Uterus (tissue), 4 donors: ENCODE results near the gene WDR46. TPM values are rescaled to one million over a fixed set of nuclear protein-coding genes. Genes with fewer than 3 reads are reported as not detected.
A peak's percentile ranks its signal among the peaks of the same experiment; 100 is the strongest.

Experiments
- DNase-seq, 2 donors: peaks; one replicate each; pipeline ENCODE4 v3.0.0-alpha.2; 2019 to 2020
- H3K27ac ChIP-seq, 2 donors: fragments of 200-600 bp; sonication (generic); 1 replicate in 1 of 2; 2 replicates in 1 of 2; pipeline ENCODE4 v1.5.1; 2016 to 2018
- H3K27me3 ChIP-seq, 2 donors: fragments of 200-600 bp; sonication (generic); one replicate each; pipeline ENCODE4 v1.5.1; 2018 to 2019; ENCODE audit warnings: control low read depth in 1 of 2
- H3K36me3 ChIP-seq, 2 donors: fragments of 200-600 bp; sonication (generic); one replicate each; pipeline ENCODE4 v1.5.1; 2019; ENCODE audit warnings: control low read depth in 1 of 2
- H3K4me1 ChIP-seq, 2 donors: fragments of 200-600 bp; sonication (generic); one replicate each; pipeline ENCODE4 v1.5.1; 2018 to 2019; ENCODE audit warnings: control low read depth in 1 of 2
- H3K4me3 ChIP-seq, 2 donors: fragments of 200-600 bp; sonication (generic); 1 replicate in 1 of 2; 2 replicates in 1 of 2; pipeline ENCODE4 v1.5.1; 2018 to 2019; ENCODE audit warnings: mild to moderate bottlenecking in 1 of 2
- H3K9me3 ChIP-seq, 2 donors: fragments of 200-600 bp; sonication (generic); one replicate each; pipeline ENCODE4 v1.5.1; 2019; ENCODE audit warnings: control low read depth in 1 of 2
- POLR2A ChIP-seq, 2 donors: fragments of 450-650 bp; IDR thresholded peaks; one replicate each; pipeline ENCODE4 v1.6.1; 2016; ENCODE audit warnings: antibody characterized with exemption in 2 of 2, mild to moderate bottlenecking in 1 of 2, moderate library complexity in 1 of 2
- intact Hi-C: fragments of 100-400 bp; cut with DNase I; formaldehyde crosslinking; loops from one replicate; pipeline ENCODE4 v1.15.1; 2023; ENCODE audit warnings: low total_unique reads
- total RNA-seq, 4 donors: library from RNA; depleted of rRNA in 3 of 4; stranded (reverse); fragments of >200 nt in 3 of 4; gene quantifications; one replicate each; pipeline versions ENCODE4 v1.1.0 to v1.2.4, GENCODE V29; 2014 to 2023
- TF ChIP-seq, protein P1 (sequence below), 4 experiments: fragments of 200-600 bp in 2 of 4; fragments of 450-650 bp in 2 of 4; sonication (generic) in 2 of 4; IDR thresholded peaks; one replicate each; pipeline ENCODE4 v1.5.1; 2016 to 2019; ENCODE audit warnings: antibody characterized with exemption in 4 of 4, mild to moderate bottlenecking in 2 of 4, moderate library complexity in 1 of 4
- donor health status: DM: yes; HTN: yes; CAD: no.

The WDR46 gene, protein sequence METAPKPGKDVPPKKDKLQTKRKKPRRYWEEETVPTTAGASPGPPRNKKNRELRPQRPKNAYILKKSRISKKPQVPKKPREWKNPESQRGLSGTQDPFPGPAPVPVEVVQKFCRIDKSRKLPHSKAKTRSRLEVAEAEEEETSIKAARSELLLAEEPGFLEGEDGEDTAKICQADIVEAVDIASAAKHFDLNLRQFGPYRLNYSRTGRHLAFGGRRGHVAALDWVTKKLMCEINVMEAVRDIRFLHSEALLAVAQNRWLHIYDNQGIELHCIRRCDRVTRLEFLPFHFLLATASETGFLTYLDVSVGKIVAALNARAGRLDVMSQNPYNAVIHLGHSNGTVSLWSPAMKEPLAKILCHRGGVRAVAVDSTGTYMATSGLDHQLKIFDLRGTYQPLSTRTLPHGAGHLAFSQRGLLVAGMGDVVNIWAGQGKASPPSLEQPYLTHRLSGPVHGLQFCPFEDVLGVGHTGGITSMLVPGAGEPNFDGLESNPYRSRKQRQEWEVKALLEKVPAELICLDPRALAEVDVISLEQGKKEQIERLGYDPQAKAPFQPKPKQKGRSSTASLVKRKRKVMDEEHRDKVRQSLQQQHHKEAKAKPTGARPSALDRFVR
- 10 to 100 TPM; 17.9 to 60.3 (median 31.7) TPM for total RNA-seq

DNA sequence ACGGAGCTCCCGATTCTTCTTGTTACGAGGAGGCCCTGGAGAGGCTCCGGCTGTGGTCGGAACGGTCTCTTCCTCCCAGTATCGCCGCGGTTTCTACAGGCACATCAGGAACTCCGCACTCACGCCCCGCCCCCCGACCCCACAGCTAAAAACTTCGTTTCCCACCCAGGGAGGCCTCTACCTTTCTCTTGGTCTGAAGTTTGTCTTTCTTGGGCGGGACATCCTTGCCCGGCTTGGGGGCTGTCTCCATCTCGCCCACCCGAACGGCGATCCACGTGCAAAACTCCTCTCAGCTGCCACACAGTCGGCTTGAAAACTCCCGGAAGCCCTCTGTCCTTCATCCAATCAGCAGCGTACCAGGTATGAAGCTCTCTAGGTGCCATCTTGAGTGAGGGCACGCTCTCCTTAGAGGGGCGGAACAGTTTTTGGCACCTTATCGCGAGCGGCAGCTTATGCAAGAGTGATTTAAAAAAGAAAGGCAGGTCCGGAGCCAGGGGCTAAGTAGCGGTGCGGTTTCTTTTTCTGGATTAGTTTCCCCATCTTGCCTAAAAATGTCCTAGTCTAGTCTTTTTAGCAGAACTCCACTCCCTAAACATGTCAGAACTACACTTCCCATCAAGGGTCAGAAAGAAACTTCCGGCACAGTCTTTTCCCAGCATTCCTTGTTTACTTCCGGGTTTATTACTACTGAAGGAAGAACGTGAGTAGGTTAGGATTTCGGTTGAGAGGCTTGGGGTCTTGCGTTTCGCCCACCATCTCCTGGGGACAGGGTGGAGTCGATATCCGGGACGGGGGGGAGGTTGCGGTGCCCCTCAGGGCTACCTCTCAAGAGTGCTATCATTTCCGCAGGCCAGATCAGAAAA, at the start of gene WDR46, which contains the start of gene PFDN6:
TSS of gene WDR46 (minus strand) at position 319 of the 863 bp plus-strand sequence. CDS start at position 250, 69 bp downstream.
TSS of gene PFDN6 (plus strand) at position 681 of the 863 bp plus-strand sequence. CDS start 256 bp downstream, outside the sequence.
- DNase-seq = peak; percentile 79 to 84
- H3K9me3 ChIP-seq = no peaks in the 10 kb centered on the region
- peak within 1 kb of the TSS; percentile 80 to 92 for H3K4me3 ChIP-seq
- H3K27me3 ChIP-seq = no peaks in the 10 kb centered on the region
- intact Hi-C loops = no loop called here
- peaks cover 9 to 20% of the 10 kb centered on the region in 2 donors for H3K4me1 ChIP-seq
- H3K27ac ChIP-seq = peak within 1 kb of the TSS; percentile 81 to 87
- no peaks in the 10 kb centered on the region for H3K36me3 ChIP-seq
- peak in 1 of 2 donors; percentile 34 for TF ChIP-seq POLR2A (IDR thresholded peaks at IDR 0.05)
- TF ChIP-seq, protein P1, sequence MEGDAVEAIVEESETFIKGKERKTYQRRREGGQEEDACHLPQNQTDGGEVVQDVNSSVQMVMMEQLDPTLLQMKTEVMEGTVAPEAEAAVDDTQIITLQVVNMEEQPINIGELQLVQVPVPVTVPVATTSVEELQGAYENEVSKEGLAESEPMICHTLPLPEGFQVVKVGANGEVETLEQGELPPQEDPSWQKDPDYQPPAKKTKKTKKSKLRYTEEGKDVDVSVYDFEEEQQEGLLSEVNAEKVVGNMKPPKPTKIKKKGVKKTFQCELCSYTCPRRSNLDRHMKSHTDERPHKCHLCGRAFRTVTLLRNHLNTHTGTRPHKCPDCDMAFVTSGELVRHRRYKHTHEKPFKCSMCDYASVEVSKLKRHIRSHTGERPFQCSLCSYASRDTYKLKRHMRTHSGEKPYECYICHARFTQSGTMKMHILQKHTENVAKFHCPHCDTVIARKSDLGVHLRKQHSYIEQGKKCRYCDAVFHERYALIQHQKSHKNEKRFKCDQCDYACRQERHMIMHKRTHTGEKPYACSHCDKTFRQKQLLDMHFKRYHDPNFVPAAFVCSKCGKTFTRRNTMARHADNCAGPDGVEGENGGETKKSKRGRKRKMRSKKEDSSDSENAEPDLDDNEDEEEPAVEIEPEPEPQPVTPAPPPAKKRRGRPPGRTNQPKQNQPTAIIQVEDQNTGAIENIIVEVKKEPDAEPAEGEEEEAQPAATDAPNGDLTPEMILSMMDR (IDR thresholded peaks at IDR 0.05) = peak in 1 of 4 experiments; percentile 5

DNA sequence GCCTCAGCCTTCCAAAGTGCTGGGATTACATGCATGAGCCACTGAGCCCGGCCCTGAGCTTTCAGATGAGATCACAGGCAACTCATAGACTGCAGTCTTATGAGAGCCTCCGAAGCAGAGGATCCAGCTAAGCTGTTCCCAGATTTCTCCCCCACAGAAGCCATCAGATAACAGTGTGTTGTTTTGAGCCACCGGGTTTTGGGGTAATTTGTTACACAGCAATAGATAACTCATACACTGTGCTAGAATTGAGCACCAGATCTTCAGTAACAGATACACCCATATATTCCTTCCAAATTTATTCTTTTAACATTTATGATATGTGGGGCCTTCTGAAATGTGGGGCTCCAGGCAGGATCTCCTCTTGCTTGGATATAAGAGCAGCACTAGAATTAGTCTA, 47.5 kb upstream of the WDR46 start:
- H3K27ac ChIP-seq = no peak overlapping the region
- H3K9me3 ChIP-seq = no peaks in the 10 kb centered on the region
- TF ChIP-seq, protein P1 (IDR thresholded peaks at IDR 0.05) = no peak
- TF ChIP-seq POLR2A (IDR thresholded peaks at IDR 0.05) = no peak
- H3K4me1 ChIP-seq = no peaks in the 10 kb centered on the region
- H3K36me3 ChIP-seq = no peaks in the 10 kb centered on the region
- no peak for DNase-seq
- intact Hi-C loops = no loop called here
- no peaks in the 10 kb centered on the region for H3K27me3 ChIP-seq
- no peak overlapping the region for H3K4me3 ChIP-seq

DNA sequence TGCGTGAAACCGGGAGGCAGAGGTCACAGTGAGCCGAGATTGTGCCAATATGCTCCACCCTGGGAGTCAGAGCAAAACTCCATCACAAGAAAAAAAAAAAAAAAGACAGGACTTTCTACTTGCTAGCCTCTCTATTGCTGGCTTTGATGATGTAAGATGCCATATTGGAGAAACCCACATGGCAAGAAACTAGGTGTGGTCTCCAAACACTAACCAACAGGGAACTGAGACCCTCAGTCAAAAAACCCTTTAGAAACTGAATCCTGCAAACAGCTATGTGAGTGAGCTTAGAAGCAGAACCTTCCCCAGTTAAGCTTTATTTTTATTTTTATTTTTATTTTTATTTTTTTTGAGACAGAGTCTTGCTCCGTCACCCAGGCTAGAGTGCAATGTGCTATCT, 46.9 kb upstream of the WDR46 start:
- no peak for DNase-seq
- H3K36me3 ChIP-seq = no peaks in the 10 kb centered on the region
- no peak overlapping the region for H3K27ac ChIP-seq
- no peak overlapping the region for H3K4me3 ChIP-seq
- H3K4me1 ChIP-seq = no peaks in the 10 kb centered on the region
- no peak for TF ChIP-seq POLR2A (IDR thresholded peaks at IDR 0.05)
- TF ChIP-seq, protein P1 (IDR thresholded peaks at IDR 0.05) = no peak
- H3K9me3 ChIP-seq = no peaks in the 10 kb centered on the region
- intact Hi-C loops = no loop called here
- H3K27me3 ChIP-seq = no peaks in the 10 kb centered on the region

DNA sequence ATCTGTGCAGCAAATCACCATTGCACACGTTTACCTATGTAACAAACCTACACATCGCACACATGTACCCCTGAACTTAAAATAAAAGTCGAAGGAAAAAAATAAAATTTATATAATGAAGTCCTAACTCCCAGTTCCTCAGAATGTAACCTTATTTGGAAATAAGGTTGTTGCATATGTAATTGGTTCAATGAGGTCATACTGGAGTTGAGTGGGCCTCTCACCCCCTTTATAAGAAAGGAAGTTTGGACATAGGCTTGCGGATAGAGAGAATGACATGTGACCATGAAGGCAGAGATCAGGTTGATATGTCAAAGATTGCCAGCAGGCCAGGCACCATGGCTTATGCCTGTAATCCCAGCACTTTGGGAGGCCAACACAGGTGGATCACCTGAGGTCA, 44.6 kb upstream of the WDR46 start:
- no peak overlapping the region for H3K27ac ChIP-seq
- H3K36me3 ChIP-seq = no peaks in the 10 kb centered on the region
- intact Hi-C loops = no loop called here
- no peaks in the 10 kb centered on the region for H3K9me3 ChIP-seq
- no peak for DNase-seq
- TF ChIP-seq POLR2A (IDR thresholded peaks at IDR 0.05) = no peak
- TF ChIP-seq, protein P1 (IDR thresholded peaks at IDR 0.05) = no peak
- H3K27me3 ChIP-seq = no peaks in the 10 kb centered on the region
- H3K4me3 ChIP-seq = no peak overlapping the region
- H3K4me1 ChIP-seq = no peaks in the 10 kb centered on the region
